Measurements from ENCODE around the gene CATSPERB. TPM values are rescaled to one million over a fixed set of nuclear protein-coding genes. Genes with fewer than 3 reads are reported as not detected.
"Not testable (repeated sequence)": the region's sequence is repeated elsewhere in the genome, so short reads cannot be mapped to it uniquely, and the experiment has no call there.

CATSPERB gene
- total RNA-seq, 1 experiment from 2014 or later: not detected

DNA sequence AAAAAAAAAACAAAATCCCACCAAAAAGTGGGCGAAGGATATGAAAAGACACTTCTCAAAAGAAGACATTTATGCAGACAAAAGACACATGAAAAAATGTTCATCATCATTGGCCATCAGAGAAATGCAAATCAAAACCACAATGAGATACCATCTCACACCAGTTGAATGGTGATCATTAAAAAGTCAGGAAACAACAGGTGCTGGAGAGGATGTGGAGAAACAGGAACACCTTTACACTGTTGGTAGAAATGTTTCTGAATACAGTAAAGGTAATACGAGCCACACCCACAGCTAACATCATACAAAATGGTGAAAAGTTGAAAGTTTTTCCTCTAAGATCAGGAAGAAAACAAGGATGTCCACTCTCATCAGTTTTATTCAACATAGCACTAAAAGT lies 8.0 kb upstream of the CATSPERB start:
- DNase-seq (ENCODE audit: low read depth); in situ Hi-C loops (cut with HindIII; ENCODE audit: low pct_unique_long_range_greater_than_20kb, low sequenced_read_pairs): not testable (repeated sequence)

DNA sequence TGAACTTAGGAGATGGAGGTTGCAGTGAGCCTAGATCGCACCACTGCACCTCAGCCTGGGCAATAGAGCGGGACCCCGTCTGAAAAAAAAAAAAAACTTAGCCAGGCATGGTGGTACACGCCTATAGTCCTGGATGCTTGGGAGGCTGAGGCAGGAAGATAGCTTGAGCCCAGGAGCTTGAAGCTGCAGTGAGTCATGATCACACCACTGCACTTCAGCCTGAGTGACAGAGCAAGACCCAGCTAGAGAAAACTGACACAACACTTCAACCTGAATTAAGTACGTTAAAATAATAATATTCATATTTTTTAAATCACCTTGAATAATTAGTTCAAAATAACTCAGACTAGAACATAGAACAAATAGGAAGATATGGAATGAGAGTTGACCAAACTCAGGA lies 5.7 kb upstream of the CATSPERB start:
- no peak for DNase-seq (ENCODE audit: low read depth)
- in situ Hi-C loops (cut with HindIII; ENCODE audit: low pct_unique_long_range_greater_than_20kb, low sequenced_read_pairs): no loop called here

GRCh38 chr14:91732859-91733477 lies 1.1 kb upstream of the CATSPERB start:
- no peak for DNase-seq (ENCODE audit: low read depth)
- in situ Hi-C loops (cut with HindIII; ENCODE audit: low pct_unique_long_range_greater_than_20kb, low sequenced_read_pairs): no loop called here

- DNase-seq (ENCODE audit: low read depth): no peak
- in situ Hi-C loops (cut with HindIII; ENCODE audit: low pct_unique_long_range_greater_than_20kb, low sequenced_read_pairs): no loop called here
Observed at GRCh38 chr14:91732439-91732838, 553 bp upstream of the CATSPERB start.

DNA sequence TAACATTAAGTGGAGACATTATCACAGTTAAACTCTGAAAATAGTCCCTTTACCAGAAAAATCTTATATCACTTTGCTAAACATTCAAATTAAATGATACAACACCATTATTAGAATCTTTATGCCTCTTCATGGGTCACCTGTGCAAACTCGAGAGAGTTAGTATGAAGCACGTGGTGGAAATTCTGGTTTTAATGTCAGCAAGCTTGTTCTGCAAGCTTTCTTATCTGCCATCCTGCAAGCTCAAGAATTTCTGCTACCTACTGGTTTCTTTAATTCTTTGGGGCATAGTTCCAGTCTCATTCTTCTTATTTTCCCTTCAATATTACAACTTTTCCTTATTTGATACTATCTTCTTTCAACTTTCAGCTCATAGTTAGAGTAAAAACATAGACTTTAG lies 868 bp downstream of the CATSPERB start:
- no peak for DNase-seq (ENCODE audit: low read depth)

GRCh38 chr14:91729756-91730155 lies 2.1 kb downstream of the CATSPERB start:
- in situ Hi-C loops (cut with HindIII; ENCODE audit: low pct_unique_long_range_greater_than_20kb, low sequenced_read_pairs): no loop called here
- DNase-seq (ENCODE audit: low read depth): no peak

More for the DNA sequence above, 868 bp downstream of the CATSPERB start:
- in situ Hi-C loops (cut with HindIII; ENCODE audit: low pct_unique_long_range_greater_than_20kb, low sequenced_read_pairs): no loop called here

GRCh38 chr14:91728616-91729183 lies 3.2 kb downstream of the CATSPERB start:
- in situ Hi-C loops (cut with HindIII; ENCODE audit: low pct_unique_long_range_greater_than_20kb, low sequenced_read_pairs): no loop called here

GRCh38 chr14:91727121-91727520 lies 4.8 kb downstream of the CATSPERB start:
- in situ Hi-C loops (cut with HindIII; ENCODE audit: low pct_unique_long_range_greater_than_20kb, low sequenced_read_pairs): no loop called here
- no peak for DNase-seq (ENCODE audit: low read depth)

More at GRCh38 chr14:91728616-91729183, 3.2 kb downstream of the CATSPERB start:
- DNase-seq (ENCODE audit: low read depth): no peak

DNA sequence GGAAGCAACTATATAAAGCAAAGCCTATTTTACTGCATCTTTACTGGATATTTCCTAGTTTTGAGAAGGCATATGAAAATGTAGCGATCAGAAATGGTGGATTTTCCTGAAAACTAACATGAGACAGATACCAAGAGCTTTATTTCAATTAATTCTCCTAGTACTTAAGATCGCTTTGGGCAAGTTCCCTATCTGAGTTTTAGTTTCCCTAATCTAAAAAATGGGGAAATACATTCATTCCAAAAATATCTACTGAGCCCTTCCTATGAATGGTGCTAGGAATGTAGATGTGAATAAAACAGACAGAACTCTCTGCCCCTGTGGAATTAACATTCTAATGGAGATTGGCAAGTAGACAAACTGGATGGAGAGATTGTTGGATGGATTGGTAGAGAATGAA lies 8.4 kb downstream of the CATSPERB start:
- DNase-seq (ENCODE audit: low read depth): no peak
- in situ Hi-C loops (cut with HindIII; ENCODE audit: low pct_unique_long_range_greater_than_20kb, low sequenced_read_pairs): no loop called here

DNA sequence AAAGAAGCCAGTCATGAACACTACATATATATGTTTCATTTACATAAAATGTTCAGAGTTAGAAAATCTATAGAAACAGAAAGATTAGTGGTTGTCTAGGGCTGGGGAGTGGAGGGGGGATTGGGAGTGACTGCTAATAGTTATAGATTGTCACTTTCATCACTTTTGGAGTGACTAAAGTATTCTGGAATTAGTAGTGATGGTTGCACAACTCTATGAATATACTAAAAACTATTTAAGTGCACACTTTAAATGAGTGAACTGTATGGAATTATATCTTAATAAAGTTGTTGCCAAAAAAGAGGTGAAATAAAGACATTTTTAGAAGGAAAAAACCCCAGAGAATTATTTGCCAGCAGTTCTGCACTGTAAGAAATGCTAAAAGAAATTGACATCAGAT lies 9.5 kb downstream of the CATSPERB start:
- in situ Hi-C loops (cut with HindIII; ENCODE audit: low pct_unique_long_range_greater_than_20kb, low sequenced_read_pairs): no loop called here
- no peak for DNase-seq (ENCODE audit: low read depth)

- in situ Hi-C loops (cut with HindIII; ENCODE audit: low pct_unique_long_range_greater_than_20kb, low sequenced_read_pairs): no loop called here
- no peak for DNase-seq (ENCODE audit: low read depth)
Observed at GRCh38 chr14:91719839-91720238, 12.0 kb downstream of the CATSPERB start.

DNA sequence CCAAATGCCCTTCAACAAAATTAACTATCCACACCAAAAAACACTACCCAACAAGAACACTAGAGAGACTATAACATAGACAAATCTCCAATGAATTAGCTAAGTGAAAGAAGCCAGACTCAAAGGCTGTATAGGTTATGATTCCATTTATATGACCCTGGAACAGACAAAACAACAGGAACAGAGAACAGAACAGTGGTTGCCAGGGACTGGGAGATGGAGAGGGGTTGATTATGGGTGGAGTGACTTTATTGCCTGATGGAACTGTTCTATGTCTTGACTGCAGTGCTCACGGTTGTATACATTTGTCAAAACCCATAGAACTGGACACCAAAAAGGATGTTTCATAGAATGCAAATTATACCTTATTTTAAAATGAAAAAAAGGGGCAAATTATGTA lies 14.9 kb downstream of the CATSPERB start:
- no peak for DNase-seq (ENCODE audit: low read depth)
- in situ Hi-C loops (cut with HindIII; ENCODE audit: low pct_unique_long_range_greater_than_20kb, low sequenced_read_pairs): no loop called here

DNA sequence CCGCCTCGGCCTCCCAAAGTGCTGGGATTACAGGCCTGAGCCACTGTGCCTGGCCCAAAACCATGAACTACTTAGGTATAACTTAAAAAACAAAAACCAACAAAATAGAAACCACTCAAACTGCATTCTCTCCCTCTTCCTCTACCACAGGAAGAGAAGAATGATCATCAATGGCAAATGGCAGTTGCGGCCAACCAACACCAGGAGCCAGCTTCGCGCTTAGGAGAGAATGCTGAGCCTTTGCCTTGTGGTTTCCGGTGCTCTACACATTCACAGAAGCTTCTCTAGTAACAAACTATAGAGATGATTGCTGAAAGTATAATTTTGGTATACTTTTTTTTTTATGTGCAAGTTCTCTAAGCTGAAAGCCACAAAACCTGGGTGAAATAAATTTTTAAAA lies 17.1 kb downstream of the CATSPERB start:
- in situ Hi-C loops (cut with HindIII; ENCODE audit: low pct_unique_long_range_greater_than_20kb, low sequenced_read_pairs): no loop called here
- DNase-seq (ENCODE audit: low read depth): no peak

DNA sequence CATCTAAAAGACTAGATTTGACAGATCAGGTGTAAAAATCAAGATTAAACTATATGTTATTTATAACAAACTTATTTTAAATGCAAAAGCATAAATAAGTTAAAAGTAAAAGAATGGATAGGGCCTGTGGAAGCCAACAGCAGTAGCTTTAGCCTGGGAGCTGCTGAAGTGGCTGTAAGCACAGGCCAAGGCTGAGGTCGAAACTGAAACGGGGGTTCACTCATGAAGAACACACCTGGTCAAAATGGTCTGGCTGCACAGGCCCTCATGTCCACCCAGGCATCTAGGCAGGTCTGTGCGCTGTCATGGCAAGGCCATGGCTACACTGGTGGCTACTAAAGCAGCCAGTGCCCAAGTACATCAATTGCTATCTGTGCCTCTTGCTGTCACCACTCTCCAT lies 23.1 kb downstream of the CATSPERB start:
- in situ Hi-C loops (cut with HindIII; ENCODE audit: low pct_unique_long_range_greater_than_20kb, low sequenced_read_pairs): no loop called here
- no peak for DNase-seq (ENCODE audit: low read depth)

DNA sequence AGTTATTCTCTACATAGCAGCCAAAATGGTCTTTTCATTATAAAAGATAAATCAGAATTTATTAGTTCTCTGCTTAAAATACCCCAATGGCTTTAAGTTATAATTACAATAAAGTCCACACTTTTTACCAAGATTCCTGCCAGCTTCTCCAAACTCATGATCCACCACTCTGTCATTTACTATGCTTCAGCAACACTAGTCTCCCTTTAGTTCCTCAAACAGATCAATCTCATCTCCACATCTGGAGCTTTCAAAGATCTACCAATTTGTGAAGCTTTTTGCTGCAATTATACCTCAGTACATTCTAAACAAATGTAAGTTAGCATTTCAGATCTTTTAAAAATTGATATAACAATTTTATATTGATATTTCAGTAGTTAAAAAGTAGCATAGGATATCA lies 24.9 kb downstream of the CATSPERB start:
- DNase-seq (ENCODE audit: low read depth): no peak
- in situ Hi-C loops (cut with HindIII; ENCODE audit: low pct_unique_long_range_greater_than_20kb, low sequenced_read_pairs): no loop called here

DNA sequence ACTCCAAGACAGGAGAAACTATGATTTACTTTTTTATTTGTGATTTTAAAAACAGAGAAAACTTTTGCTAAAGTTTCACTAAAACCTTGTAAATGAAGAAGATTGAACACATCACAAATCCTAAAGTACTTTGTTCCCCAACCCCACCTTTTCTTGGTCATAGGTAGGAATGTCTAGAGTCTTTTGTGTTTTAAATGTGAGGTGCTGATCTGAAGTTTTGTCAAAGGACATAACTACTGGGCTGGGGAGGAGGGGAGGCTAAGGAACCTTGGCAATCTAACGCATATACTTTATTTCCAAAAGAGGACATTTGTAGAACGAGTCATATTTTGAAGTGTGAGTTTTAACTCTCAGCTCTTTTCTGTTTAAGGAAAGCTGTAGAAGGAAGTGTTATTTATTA lies 37.2 kb downstream of the CATSPERB start:
- in situ Hi-C loops (cut with HindIII; ENCODE audit: low pct_unique_long_range_greater_than_20kb, low sequenced_read_pairs): no loop called here

GRCh38 chr14:91693346-91693745 lies 38.5 kb downstream of the CATSPERB start:
- in situ Hi-C loops (cut with HindIII; ENCODE audit: low pct_unique_long_range_greater_than_20kb, low sequenced_read_pairs): no loop called here
- DNase-seq (ENCODE audit: low read depth): no peak

More for the DNA sequence above, 37.2 kb downstream of the CATSPERB start:
- DNase-seq (ENCODE audit: low read depth): no peak

DNA sequence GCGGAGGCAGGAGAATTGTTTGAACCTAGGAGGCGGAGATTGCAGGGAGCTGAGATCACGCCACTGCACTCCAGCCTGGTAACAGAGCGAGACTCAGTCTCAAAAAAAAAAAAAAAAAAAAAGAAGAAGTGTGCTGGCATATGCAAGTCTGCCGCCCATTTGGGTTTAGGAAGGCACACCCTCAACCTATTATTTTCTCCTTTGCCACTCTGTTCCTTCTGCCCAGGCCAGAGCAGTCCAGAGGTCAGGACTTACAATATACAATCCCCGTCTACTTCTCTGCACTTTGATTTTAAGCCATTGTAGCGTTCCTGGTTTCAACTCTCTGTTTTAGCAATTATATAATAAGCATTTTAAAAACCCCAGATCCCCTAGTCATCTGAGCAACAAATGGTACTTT lies 39.8 kb downstream of the CATSPERB start:
- DNase-seq (ENCODE audit: low read depth): no peak
- in situ Hi-C loops (cut with HindIII; ENCODE audit: low pct_unique_long_range_greater_than_20kb, low sequenced_read_pairs): no loop called here

DNA sequence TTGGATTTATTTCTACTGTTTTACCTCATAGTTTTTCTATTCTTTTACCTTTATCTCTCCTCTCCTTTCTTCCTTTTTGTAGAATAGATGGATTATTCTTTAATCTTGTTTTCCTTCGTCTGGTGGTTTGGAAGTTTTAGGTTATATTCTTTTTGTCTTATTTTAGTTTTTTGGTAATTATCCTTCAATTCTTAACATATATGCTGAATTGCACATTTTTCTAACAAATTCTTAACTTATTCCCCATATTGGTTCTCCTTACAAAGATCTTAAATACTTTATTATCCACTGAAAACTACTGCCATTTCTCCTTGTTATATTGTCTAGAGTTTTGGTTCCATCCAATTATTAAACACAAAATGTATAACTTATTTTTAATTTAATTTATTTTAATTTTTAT lies 42.3 kb downstream of the CATSPERB start:
- DNase-seq (ENCODE audit: low read depth): no peak
- in situ Hi-C loops (cut with HindIII; ENCODE audit: low pct_unique_long_range_greater_than_20kb, low sequenced_read_pairs): no loop called here

DNA sequence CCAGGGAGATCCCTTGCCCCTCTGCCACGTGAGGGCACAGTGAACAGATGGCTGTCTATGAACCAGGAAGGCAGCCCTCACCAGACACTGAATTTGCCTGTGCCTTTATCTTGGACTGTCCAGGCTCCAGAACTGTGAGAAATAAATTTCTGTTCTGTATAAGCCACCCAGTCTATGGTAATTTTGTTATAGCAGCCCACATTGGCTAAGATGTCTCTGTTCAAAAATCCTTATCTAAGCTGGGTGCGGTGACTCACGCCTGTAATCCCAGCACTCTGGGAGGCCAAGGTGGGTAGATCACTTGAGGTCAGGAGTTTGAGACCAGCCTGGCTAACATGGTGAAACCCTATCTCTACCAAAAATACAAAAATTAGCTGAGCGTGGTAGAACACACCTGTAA lies 44.5 kb downstream of the CATSPERB start:
- DNase-seq (ENCODE audit: low read depth); in situ Hi-C loops (cut with HindIII; ENCODE audit: low pct_unique_long_range_greater_than_20kb, low sequenced_read_pairs): not testable (repeated sequence)

Measured in Caki2 (cell line).